IPS DF 19.7 (cell line): Measurements from ENCODE around the gene ANKRD39.
"Not testable (repeated sequence)": the region's sequence is repeated elsewhere in the genome, so short reads cannot be mapped to it uniquely, and the experiment has no call there.

ENCODE experiments used
- DNase-seq: peaks from one replicate; pipeline ENCODE4 v3.0.0-alpha.2; 2013; ENCODE audit warnings: low read depth, low spot score

The ANKRD39 gene

GRCh38 chr2:96809951-96810782 is 47.6 kb downstream of the ANKRD39 start:
- no peak for DNase-seq

- no peak for DNase-seq
These were observed 48.5 kb downstream of the ANKRD39 start for GRCh38 chr2:96809216-96809882.

GRCh38 chr2:96808176-96808837 is 49.5 kb downstream of the ANKRD39 start:
- DNase-seq, result no peak

- no peak for DNase-seq
These were observed 50.7 kb downstream of the ANKRD39 start for GRCh38 chr2:96807127-96807471.

GRCh38 chr2:96806468-96807126 is 51.2 kb downstream of the ANKRD39 start:
- no peak for DNase-seq

GRCh38 chr2:96805946-96806345 is 51.9 kb downstream of the ANKRD39 start:
- not testable (repeated sequence) for DNase-seq

GRCh38 chr2:96804986-96805385 is 52.8 kb downstream of the ANKRD39 start:
- no peak for DNase-seq

- no peak for DNase-seq
These were observed 55.1 kb downstream of the ANKRD39 start for GRCh38 chr2:96802721-96803120.

GRCh38 chr2:96801786-96802595 is 55.8 kb downstream of the ANKRD39 start:
- DNase-seq, result no peak

GRCh38 chr2:96801005-96801785 is 56.6 kb downstream of the ANKRD39 start:
- no peak for DNase-seq

GRCh38 chr2:96800061-96801004 is 57.5 kb downstream of the ANKRD39 start:
- no peak for DNase-seq

GRCh38 chr2:96799623-96799935 is 58.2 kb downstream of the ANKRD39 start:
- DNase-seq, result no peak

- DNase-seq, result no peak
These were observed 58.8 kb downstream of the ANKRD39 start for GRCh38 chr2:96798733-96799622.
